ENCODE data around the gene AMH.

DNA sequence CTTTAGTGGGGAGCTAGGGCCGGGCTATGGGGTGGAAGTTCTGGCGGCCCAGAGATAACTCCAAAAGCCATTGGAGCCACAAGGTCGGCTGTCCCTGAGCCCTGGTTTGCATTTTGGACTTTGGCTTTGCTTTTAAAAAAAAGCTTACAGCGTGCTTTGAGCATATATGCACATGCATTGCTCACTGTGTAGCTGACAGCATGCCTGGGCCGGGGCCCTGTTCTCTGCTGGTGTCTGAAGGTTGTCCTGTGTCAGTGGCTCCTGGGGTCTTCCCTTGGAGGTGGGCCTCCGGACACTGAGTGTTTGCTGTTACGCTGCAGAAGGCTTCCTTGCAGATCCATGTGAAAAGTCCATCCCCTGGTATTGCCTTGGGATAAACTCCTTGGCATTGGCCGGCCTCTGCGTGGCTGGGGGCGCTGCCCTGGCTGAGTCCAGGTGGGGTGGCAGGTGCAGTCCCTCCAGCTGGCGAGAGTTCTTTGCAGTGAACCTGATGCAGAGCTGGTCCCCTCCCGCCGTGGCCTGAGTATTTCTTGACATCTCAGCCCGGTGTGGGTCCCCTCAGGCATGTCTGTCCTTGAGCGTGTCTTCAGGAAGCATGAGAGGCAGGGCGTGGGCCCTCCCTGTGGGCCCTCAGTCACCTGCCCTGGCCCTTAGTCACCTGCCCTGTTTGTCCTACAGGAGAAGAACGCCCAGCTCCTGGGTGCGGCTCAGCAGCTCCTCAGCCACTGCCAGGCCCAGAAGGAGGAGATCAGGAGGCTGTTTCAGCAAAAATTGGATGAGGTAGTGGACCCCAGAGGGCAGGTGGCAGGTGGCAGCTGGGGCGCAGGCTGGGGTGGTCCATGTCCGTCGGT, 36.0 kb upstream of the AMH start:
- TF ChIP-seq CTCF (optimal IDR thresholded peaks at IDR 0.05 in 1 of 3, IDR thresholded peaks at IDR 0.05 in 1 of 3, conservative IDR thresholded peaks at IDR 0.05 in 1 of 3; ENCODE audit: extremely low read depth in 1 of 3, insufficient read depth in 2 of 3, low read length in 3 of 3) = no peak
- TF ChIP-seq EZH2 (IDR thresholded peaks at IDR 0.05; ENCODE audit: low read length) = no peak

Data from keratinocyte (primary cell).